NCI-H2196 treated with DMSO at 0.1 percent for 48 hours (cell line): ENCODE measurements around the gene TBX3.

ENCODE experiments used
- DNase-seq: peaks from one replicate; lab custom pipeline; 2025; ENCODE audit not compliant: unreplicated experiment; lab: John Stamatoyannopoulos, UW

Gene TBX3

DNA sequence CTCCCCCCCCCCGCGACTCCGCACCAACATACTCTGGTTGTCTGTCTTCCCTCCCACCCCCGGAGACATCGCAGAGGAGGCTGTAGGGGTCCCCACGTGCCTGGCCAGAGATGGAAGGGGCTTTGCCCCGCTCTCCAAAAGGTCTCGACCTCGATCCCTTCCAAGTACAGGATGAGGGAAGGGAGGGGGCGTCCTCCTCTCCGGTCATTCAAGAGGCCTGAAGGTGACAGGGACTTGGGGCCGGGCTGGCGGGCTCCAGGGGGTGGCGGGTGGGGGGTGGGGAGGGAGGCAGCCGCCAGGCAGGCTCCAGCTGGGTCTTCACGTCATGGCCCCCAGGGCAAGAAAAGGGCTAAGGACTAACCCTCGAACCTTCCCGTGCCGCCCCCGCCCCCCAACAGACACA lies 15.1 kb downstream of the TBX3 start:
- DNase-seq: no peak

GRCh38 chr12:114668151-114668885 lies 15.7 kb downstream of the TBX3 start:
- peak; percentile 75 for DNase-seq

DNA sequence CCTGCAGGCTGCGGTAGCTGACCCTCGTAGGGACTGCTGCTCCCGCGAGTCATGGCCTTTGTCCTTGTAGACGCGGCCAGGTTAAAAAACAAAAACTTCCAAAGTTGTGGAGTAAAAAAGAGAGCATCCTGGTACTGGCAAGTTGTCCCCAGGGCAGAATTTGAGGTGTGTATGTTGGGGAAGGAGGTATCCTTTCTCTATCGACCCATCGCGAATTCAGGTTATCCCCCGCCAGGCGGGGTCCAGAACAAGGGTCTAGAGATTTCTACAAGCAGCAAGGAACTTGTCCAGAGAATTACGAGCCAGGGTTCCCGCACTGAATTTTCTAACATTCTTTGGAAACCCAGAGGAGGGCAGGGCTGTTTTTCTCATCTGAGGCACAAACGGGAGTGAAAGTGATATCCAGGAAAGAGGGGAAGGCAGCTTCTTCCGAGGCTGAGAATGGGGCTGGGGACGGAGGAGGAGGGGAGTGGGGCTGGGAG lies 16.3 kb downstream of the TBX3 start:
- DNase-seq: no peak

DNA sequence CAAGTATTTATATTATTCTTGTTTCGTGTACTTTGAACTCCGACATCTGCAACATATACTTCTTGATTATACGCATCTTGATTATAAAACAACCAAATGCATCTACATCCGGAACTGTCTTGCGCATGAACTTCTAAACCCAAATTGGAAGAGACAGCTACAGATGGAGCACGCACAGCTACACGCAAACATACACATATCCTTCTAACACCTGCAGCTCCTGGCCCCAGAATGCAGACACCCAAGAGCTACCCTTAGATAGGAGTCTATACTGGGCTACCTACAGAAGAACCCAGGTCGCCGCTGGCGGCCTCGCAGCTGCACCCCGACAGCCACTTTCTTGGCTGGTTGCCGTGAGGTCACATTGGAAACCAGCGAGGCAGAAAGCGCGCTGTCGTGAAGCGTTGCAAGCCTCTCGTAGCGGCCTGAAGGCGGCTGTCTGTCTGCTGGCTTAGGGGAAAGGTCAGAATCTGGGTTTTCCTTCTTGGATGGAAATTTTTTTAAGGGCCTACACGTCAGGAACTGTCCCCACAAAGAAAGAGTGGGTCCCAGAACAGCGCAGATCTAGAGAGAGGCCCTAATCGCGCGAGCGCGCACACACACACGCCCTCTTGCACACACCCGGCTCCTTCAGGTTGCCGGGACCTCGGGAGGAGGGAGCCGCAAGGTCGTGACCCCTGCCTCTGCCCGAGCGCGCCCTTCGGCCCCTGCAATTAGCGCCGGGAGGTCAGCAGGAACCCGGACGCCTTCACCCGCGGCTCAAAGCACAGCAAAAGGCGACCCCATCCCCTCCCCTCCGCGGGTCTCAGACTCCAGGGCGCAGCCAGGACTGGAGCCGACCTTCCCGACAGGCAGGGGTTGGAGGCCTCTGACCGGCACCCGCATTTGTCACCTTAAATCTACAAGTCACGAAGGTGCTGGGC lies 17.0 kb downstream of the TBX3 start:
- no peak for DNase-seq

DNA sequence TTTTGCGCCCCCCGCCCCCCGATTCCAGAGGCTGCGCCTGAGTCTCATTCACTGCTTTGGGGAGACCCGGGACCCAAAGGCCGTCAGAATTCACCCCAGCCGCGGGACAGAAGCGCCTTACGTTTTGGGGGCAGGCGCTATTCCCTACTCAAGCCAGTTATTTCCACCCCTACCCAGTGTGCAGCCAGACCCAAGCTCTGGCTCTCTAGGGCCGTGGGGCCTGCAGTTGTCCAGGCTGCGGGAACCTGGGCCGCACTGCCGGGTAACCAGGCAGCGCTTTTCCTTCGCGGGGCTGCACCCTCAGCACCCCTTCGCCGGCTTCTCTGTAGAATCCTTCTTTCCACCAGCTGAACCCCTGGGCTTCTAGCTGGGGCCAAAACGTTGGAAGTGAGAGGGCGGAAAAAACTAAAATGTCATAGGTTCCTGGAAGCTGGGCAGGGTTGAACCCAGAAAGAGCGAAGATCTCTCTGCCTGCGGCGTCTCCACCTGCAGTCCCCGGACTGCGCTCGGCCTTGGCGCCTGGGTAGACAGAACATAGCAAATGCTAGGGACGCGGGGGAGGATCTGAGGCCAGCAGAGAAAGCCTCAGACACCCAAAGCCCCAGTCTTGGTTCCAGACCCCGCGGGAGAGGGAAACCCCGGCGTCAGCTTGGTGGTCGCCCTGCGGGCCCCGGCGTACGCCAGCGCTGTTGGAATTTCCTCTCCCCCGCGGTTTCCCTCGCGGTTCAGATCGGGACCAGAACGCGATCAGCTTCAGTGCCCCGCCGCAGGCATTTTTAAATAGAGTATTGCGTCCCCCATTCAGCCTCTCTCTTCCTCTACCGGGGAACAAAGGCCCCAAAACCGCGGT lies 18.3 kb downstream of the TBX3 start:
- no peak for DNase-seq

DNA sequence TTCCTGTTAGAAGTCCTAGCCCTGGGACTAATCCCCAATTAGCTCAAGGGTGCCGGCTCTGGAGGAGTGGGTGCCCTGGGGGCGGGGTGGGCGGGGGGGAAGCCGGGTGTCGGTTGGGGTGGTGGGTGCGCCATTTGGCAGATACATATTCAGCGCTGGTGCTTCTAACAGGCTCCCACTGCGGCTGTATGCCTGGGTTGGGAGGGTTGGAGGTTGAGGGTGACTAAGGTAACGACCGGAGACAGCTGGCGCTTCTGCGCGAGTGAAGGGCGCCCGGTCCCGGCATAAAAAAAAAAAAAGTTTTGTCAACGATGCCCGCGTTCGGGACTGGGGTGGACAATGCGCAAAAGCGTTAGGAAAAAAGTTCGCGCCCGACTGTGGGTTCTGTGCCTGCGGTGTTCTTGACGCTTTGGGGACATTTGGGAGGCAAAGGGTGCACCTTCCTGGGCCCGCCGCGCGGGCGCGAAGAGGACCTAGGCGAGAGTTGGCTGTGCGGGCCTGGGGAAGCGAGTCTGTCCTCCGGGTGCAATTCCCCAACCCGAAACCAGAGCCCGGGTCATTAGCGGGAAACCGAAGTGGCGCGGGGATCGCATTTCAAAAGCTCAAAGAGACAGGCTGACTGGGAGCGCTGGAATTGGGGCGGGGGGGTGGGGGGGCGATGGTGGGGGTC lies 19.2 kb downstream of the TBX3 start:
- no peak for DNase-seq

- peak; percentile 67 for DNase-seq
These were observed 21.3 kb downstream of the TBX3 start for GRCh38 chr12:114662512-114663177.

DNA sequence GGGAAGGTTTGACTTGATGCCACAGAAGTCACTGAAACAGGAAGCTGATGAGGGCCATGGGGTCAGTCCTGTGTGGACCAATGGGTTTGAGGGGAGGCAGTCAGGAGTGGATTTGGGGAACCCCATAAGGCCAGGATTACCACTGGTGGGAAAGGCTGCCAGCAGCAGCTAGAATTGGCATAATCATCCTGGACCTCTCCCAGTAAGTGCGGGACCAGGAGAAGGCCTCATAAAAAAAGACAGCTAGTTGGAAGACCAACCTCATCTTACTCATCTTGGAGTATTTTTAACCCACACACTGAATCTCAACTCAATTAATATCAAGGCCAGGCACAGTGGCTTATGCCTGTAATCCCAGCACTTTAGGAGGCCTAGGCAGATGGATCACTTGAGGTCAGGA lies 22.7 kb downstream of the TBX3 start:
- no peak for DNase-seq

- DNase-seq: no peak
These were observed 24.9 kb downstream of the TBX3 start for GRCh38 chr12:114659084-114659483.

DNA sequence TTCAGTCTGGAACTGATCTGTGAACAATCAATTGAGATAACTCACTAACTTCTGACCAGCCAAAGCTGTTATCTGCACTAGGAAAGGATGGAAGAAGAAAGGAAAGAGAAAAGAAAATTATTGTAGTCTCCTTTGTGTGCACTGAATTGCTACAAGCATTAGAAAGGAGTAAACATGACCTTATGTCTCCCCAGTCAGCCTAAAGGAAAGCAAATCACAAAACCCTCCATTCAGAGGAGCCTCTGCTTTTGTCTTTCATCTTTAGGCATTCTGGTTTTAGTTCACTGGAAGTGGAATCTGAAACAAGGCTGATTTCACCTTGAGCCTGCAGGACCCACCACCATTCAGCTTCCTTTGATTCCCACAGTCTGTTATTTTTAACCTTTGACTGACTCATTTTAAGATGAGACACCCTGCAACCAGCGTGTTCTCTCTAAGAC lies 26.0 kb downstream of the TBX3 start:
- no peak for DNase-seq

DNA sequence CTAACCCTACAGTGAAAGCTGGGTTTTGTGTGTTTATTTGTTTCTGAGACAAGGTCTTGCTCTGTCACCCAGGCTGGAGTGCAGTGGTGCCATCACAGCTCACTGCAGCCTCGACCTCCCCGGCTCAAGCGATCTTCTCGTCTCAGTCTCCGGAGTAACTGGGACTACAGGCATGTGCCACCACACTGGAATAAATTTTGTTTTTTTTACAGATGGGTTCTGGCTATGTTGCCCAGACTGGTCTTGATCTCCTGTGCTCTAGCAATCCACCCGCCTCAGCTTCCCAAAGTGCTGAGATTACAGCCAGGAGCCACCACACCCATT lies 26.4 kb downstream of the TBX3 start:
- no peak for DNase-seq

DNA sequence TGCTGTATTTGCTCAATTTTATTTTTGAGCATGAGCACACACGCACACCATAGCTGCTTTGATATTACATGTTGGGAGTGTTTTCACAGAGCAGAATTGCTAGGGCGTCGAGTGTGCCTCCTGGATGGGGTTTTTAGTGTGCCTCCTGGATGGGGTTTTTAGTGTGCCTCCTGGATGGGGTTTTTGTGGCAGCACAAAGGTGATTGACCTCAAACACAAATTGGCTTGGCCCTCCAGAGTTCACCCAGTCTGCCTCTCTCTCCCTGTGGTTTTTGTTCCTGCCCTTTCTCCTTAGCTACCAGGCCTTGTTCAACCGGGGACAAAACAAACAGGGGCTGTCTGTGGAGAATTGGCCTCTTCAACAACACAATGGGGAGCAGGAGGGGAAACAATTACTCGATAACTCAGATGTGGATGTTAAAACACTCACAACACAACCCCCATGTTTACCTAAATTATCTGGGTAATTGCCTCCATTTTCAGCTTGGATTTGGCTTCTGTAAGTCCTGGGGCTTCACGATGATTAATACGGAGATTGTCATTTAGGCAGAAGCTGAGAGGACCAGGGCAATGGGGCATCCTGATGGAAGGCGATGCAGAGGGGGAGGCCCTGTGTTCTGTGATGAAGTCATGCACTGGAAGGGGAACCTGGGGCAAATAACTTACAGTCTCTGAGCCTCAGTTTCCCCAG lies 26.9 kb downstream of the TBX3 start:
- DNase-seq: no peak

DNA sequence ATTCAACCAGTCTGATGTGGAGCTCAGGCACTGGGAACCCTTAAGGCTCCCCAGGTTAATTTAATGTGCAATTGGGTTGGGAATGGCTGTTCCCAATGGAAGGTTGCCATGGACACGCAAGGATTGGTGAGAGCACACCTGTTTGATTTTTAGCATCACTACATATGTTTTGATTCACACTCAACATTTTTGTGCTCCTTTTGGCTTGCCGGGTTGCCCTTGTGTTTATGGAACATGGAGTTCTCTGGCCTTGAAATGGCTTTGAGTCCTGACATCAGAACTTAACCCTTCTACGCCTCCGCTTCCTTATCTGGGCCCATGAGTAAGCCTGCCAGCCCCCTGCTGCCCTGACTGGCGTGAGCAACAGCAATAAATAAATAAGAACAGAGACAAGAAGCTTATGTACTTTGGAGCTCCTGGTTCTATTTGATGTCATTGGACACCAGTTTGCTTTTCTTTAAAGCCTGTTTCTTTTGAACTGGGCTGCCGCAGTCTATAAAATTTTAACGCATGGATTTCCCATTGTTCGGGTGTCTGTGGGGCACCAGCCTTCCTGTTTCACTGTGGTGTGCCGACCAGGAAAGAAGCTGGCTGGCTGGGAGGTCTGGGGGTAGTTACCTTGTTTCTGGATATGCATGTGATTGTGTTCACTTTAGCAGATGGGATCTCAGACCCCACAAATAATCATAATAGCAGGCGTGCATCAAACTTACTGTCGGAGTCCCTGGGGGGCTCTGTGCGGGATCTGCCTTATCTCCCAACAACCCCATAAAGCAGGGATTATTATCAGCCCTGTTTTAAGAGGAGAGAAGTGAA lies 27.8 kb downstream of the TBX3 start:
- no peak for DNase-seq

GRCh38 chr12:114649585-114649984 lies 34.4 kb downstream of the TBX3 start:
- DNase-seq: no peak

- DNase-seq: no peak
These were observed 35.3 kb downstream of the TBX3 start for GRCh38 chr12:114648711-114649110.

DNA sequence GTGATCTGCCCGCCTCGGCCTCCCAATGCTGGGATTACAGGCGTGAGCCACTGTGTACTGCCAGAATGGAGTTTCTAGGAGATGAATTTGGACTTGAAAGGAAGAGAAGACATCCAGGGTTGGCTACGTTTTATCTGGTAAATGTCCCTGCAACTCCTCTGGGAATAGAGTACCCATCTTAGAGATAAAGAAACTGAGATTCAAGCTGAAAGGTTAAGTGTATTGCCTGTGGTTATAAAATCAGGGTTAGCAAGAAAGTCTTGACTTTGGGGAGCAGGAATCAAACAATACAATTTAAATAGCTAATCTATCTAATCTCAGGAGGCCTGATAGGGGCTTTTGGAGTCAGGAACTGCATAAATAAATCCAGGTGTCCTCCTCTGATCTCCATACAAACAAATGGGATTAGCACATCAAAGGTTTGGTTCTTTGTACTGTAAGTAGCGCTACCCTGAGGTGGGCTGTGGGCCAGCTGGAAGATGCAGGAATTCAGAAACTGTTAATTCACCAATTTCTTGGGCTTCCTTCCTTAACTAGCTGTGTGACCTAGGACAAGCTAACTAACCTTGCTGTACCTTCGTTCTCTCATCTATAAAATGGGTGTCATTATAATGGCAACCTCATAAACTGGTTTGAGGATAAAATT lies 45.1 kb downstream of the TBX3 start:
- no peak for DNase-seq

DNA sequence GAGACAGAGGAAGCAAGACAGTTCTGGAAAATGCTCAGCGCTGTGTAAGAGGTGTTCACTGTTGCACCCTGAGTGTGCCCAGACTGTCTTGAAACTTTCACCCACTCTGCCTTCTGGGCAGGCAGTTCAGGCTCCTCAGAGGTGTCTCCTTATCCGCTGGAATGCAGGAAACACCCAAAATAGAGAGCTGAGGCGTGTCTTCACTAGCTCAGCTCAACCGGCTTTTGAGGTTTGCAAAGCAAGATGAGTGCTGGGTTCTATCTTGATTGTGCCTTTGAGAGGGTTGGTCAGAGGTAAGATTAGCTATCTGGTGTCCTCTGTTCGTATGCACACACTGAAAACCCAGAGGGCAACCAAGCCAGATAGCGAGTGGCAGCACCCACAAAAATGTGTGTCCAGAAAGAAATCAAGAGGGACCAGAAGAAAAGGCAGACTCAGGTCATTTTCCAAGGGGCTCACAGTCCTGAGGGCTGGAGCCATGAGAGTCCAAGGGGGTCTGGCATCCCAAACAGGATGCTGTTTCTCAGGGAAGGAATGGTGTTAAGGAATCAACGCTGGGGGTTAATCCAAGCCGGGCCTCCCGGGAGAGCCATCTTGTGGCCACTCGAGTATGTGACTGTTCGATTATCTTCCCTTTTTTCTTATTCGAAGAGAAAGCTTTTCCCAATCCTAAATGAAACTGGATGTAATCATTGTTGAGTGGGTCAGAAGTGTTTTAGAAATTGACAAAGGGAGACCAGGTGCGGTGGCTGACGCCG lies 47.1 kb downstream of the TBX3 start:
- no peak for DNase-seq

- no peak for DNase-seq
These were observed 52.7 kb downstream of the TBX3 start for GRCh38 chr12:114631242-114631641.
